ENCODE data around the gene MTCH1.

DNA sequence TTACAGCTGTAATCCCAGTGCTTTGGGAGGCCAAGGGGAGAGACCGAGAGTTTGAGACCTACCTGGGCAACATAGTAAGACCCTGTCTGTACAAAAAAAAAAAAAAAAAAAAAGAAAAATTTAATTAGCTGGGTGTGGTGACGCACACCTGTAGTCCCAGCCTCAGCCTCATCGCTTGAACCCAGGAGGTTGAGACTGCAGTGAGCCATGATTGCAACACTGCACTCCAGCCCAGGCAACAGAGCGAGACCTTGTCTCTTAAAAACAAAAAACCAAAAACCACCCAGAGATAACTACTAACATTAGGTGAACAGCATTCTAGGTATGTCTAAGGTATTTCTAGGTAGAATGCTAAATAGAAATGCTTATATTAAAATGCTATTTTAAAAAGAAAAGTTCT is 52.5 kb downstream of the MTCH1 start:
- TF ChIP-seq POLR2AphosphoS5 (IDR thresholded peaks at IDR 0.05; ENCODE audit: low read depth, low read length) (no peak), POLR2A (IDR thresholded peaks at IDR 0.05; ENCODE audit: low read depth, low read length) (no peak), SPI1 (IDR thresholded peaks at IDR 0.05; ENCODE audit: low read depth, low read length) (no peak)

All from GM12891 (cell line).